Gastroesophageal sphincter (tissue), 4 donors: ENCODE measurements around the gene BLOC1S1. TPM values are rescaled to one million over a fixed set of nuclear protein-coding genes. Genes with fewer than 3 reads are reported as not detected.
A peak's percentile ranks its signal among the peaks of the same experiment; 100 is the strongest.

Experiments used
- ATAC-seq: fragments of 150-250 bp; one replicate; pipeline ENCODE4 v1.9.1; 2016; ENCODE audit warnings: mild to moderate bottlenecking, moderate library complexity
- H3K27ac ChIP-seq, 4 donors: fragments of 200-600 bp; sonication (generic) in 3 of 4; 1 replicate in 3 of 4; 2 replicates in 1 of 4; pipeline ENCODE4 v1.5.1; 2016 to 2019
- H3K27me3 ChIP-seq: fragments of 200-600 bp; sonication (generic); one replicate; pipeline ENCODE4 v1.5.1; 2019
- H3K36me3 ChIP-seq, 2 donors: fragments of 200-600 bp; sonication (generic); one replicate each; pipeline ENCODE4 v1.5.1; 2019; ENCODE audit warnings: control low read depth in 1 of 2
- H3K4me1 ChIP-seq, 3 donors: fragments of 200-600 bp; sonication (generic); 1 replicate in 2 of 3; 2 replicates in 1 of 3; pipeline ENCODE4 v1.5.1; 2016 to 2019; ENCODE audit warnings: control low read depth in 2 of 3
- H3K4me3 ChIP-seq, 2 donors: fragments of 200-600 bp; sonication (generic); one replicate each; pipeline ENCODE4 v1.5.1; 2019; ENCODE audit warnings: mild to moderate bottlenecking in 1 of 2, moderate library complexity in 1 of 2
- H3K9me3 ChIP-seq, 3 donors: fragments of 200-600 bp; sonication (generic); one replicate each; pipeline ENCODE4 v1.5.1; 2017 to 2019; ENCODE audit warnings: control low read depth in 2 of 3
- EP300 ChIP-seq: sonication (generic); formaldehyde crosslinking; IDR thresholded peaks from one replicate; pipeline ENCODE4 v1.6.1; 2017; ENCODE audit warnings: antibody characterized with exemption, mild to moderate bottlenecking
- POLR2A ChIP-seq, 2 donors: fragments of 450-650 bp; IDR thresholded peaks; one replicate each; pipeline ENCODE4 v1.6.1; 2017; ENCODE audit warnings: antibody characterized with exemption in 2 of 2, mild to moderate bottlenecking in 2 of 2, moderate library complexity in 1 of 2
- POLR2AphosphoS5 ChIP-seq: sonication (generic); formaldehyde crosslinking; IDR thresholded peaks from one replicate; pipeline ENCODE4 v1.6.1; 2017; ENCODE audit warnings: antibody characterized with exemption
- WGBS, 2 donors: methylation state at CpG; one replicate each; pipeline ENCODE4 v1.1.5; 2018; ENCODE audit warnings: low coverage in 1 of 2; 5-methylcytosine and 5-hydroxymethylcytosine counted together
- total RNA-seq, 4 donors: library from RNA; depleted of rRNA; stranded (reverse); fragments of >200 nt; gene quantifications; one replicate each; pipeline ENCODE4 v1.1.0, GENCODE V29; 2016
- TF ChIP-seq, protein P1 (sequence below), 4 experiments: fragments of 200-600 bp in 2 of 4; fragments of 450-650 bp in 2 of 4; sonication (generic) in 1 of 4; IDR thresholded peaks; one replicate each; pipeline ENCODE4 v1.5.1; 2017 to 2019; ENCODE audit warnings: antibody characterized with exemption in 4 of 4, mild to moderate bottlenecking in 2 of 4, moderate library complexity in 2 of 4

BLOC1S1 gene
- total RNA-seq, 4 donors from 2014 or later: 187 to 214 (median 196) TPM

- 2 to 4% methylated on average over 3 to 12 of the region's 53 CpGs for WGBS, 2 donors
- Histone ChIP-seq H3K36me3 (no peaks in the 10 kb centered on the region), H3K27me3 (no peaks in the 10 kb centered on the region), H3K27ac (peak within 1 kb of the TSS in 3 of 4 donors; percentile 74 to 90 (median 83)), H3K9me3 (no peaks in the 10 kb centered on the region), H3K4me1 (peaks cover 0 to 62% (median 35%) of the 10 kb centered on the region in 3 donors), H3K4me3 (peak within 1 kb of the TSS; percentile 46 to 64)
- TF ChIP-seq EP300 (no peak), POLR2AphosphoS5 (peak; percentile 40)
- TF ChIP-seq, protein P1, sequence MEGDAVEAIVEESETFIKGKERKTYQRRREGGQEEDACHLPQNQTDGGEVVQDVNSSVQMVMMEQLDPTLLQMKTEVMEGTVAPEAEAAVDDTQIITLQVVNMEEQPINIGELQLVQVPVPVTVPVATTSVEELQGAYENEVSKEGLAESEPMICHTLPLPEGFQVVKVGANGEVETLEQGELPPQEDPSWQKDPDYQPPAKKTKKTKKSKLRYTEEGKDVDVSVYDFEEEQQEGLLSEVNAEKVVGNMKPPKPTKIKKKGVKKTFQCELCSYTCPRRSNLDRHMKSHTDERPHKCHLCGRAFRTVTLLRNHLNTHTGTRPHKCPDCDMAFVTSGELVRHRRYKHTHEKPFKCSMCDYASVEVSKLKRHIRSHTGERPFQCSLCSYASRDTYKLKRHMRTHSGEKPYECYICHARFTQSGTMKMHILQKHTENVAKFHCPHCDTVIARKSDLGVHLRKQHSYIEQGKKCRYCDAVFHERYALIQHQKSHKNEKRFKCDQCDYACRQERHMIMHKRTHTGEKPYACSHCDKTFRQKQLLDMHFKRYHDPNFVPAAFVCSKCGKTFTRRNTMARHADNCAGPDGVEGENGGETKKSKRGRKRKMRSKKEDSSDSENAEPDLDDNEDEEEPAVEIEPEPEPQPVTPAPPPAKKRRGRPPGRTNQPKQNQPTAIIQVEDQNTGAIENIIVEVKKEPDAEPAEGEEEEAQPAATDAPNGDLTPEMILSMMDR (IDR thresholded peaks at IDR 0.05): peak in 1 of 4 experiments; percentile 4
- peak; percentile 86 for ATAC-seq
These were observed 27.0 kb downstream of the BLOC1S1 start, which contains the start of gene GDF11 for GRCh38 chr12:55742719-55743405. Gene GDF11, plus strand, starts transcription at chr12:55743122. Its CDS starts 195 bp downstream, at chr12:55743317.

DNA sequence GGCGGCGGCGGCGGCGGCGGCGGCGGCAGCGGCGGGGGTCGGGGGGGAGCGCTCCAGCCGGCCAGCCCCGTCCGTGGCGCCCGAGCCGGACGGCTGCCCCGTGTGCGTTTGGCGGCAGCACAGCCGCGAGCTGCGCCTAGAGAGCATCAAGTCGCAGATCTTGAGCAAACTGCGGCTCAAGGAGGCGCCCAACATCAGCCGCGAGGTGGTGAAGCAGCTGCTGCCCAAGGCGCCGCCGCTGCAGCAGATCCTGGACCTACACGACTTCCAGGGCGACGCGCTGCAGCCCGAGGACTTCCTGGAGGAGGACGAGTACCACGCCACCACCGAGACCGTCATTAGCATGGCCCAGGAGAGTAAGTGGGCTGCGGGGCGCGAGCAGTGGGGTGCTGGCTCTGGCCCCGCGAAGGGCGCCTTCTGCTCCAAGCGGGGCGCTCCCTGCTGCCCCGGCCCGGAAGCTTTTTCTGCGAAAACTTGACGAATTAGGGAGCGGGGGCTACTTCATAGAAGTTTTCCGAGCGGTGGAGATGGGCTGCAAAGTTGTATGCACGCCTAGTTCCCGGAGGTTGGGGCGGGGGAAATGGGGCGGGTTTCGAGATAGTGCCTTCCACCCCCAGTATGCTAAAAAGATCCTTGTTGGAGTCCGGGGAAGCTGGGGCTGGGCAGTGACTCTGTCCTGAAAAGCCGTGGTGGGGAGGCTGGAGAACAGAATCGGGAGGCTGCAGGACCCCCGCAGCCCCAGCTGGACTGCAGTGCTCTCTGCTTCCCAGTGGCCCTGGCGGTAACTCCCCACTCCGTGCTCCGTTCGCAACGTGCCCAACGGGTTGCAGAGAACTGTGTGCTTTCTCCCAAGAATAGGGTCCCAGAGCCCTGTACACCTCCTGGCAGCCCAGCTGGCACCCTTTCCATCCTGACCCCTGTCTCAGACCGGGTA lies 27.8 kb downstream of the BLOC1S1 start:
- Histone ChIP-seq H3K4me1 (peaks cover 0 to 58% (median 31%) of the 10 kb centered on the region in 3 donors), H3K4me3 (peak overlapping the region; percentile 46 to 64), H3K36me3 (peaks cover 0 to 3% of the 10 kb centered on the region in 2 donors), H3K27ac (peak overlapping the region in 3 of 4 donors; percentile 74 to 90 (median 83)), H3K27me3 (no peaks in the 10 kb centered on the region), H3K9me3 (no peaks in the 10 kb centered on the region)
- WGBS, 2 donors: 1% methylated on average over 13 of the region's 73 CpGs; no CpG with 5 or more reads in 1 of the 2 donors
- TF ChIP-seq EP300 (no peak), POLR2AphosphoS5 (peak; percentile 19), POLR2A (IDR thresholded peaks at IDR 0.05) (no peak)
- TF ChIP-seq, protein P1 (IDR thresholded peaks at IDR 0.05): peak in 2 of 4 experiments; percentile 25 to 32
- peak; percentile 63 for ATAC-seq

GRCh38 chr12:55744340-55745030 lies 28.6 kb downstream of the BLOC1S1 start:
- H3K4me3 ChIP-seq: peak overlapping the region in 1 of 2 donors; percentile 64
- ATAC-seq: no peak
- peaks cover 0 to 9% of the 10 kb centered on the region in 2 donors for H3K36me3 ChIP-seq
- 6 to 50% methylated on average over 1 to 6 of the region's 11 CpGs for WGBS, 2 donors
- no peaks in the 10 kb centered on the region for H3K9me3 ChIP-seq
- peak overlapping the region in 3 of 4 donors; percentile 74 to 90 (median 83) for H3K27ac ChIP-seq
- no peaks in the 10 kb centered on the region for H3K27me3 ChIP-seq
- H3K4me1 ChIP-seq: peaks cover 0 to 58% (median 31%) of the 10 kb centered on the region in 3 donors
- TF ChIP-seq EP300: no peak
- no peak for TF ChIP-seq POLR2A (IDR thresholded peaks at IDR 0.05)
- TF ChIP-seq POLR2AphosphoS5: no peak

DNA sequence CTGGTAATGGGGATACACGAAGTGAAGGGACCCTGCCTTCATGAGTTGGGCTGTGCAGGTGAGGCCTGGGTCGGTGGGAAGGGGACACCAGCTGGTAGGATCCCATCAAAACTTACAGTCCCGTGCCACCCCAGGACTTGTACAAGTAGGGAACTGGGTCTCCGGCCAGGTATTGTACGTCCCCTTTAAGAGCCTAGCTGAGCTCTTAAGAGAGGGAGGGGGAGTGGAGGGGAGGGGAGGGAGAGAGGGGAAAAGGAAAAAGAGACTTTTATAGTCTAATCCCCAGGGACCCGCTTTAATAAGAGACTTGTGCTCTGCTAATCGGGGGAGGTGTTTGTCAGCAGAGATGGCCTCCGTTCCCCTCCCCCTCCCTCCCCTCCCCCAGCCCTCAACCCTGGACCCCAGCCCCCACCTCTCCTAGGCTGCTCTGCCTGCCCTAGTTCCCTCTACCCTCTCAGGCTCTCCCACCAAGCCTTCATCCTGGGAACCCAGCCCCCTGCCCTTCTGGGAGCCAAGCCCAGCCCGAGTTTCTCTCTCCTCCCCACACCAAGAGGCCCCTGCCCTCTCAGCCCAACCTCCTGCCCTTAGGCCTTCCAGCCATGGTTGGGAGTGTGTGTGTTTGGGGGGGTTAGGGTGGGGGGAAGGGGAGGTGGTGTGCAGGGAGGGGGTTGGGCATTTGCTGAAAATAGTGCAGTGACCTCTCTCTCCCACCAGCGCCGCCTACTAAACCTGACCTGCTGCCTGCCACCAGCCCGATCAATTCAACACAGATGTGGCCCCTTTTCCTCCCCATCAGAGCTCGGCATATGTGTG lies 29.7 kb downstream of the BLOC1S1 start:
- Histone ChIP-seq H3K9me3 (no peaks in the 10 kb centered on the region), H3K4me3 (peak overlapping the region in 1 of 2 donors; percentile 20), H3K4me1 (peaks cover 0 to 58% (median 31%) of the 10 kb centered on the region in 3 donors), H3K27ac (peak overlapping the region in 3 of 4 donors; percentile 47 to 55 (median 52)), H3K36me3 (peaks cover 0 to 19% of the 10 kb centered on the region in 2 donors), H3K27me3 (no peaks in the 10 kb centered on the region)
- 13 to 16% methylated on average over 9 to 11 of the region's 13 CpGs for WGBS, 2 donors
- ATAC-seq: no peak
- TF ChIP-seq POLR2A (IDR thresholded peaks at IDR 0.05) (no peak), EP300 (no peak), POLR2AphosphoS5 (no peak)
- TF ChIP-seq, protein P1 (IDR thresholded peaks at IDR 0.05): no peak
